Chondrocyte (in vitro differentiated cells): Measurements from ENCODE around the gene CFAP206. TPM values are rescaled to one million over a fixed set of nuclear protein-coding genes. Genes with fewer than 3 reads are reported as not detected.
A peak's percentile ranks its signal among the peaks of the same experiment; 100 is the strongest.

Experiments
- DNase-seq: peaks from one replicate; pipeline ENCODE4 v3.0.0; 2021; ENCODE audit warnings: mixed read lengths, low spot score
- H3K27ac Mint-ChIP-seq: one replicate; pipeline ENCODE4 v1.8.0; 2021; ENCODE audit warnings: mild to moderate bottlenecking, moderate library complexity, mixed read lengths; ENCODE audit not compliant: unreplicated experiment
- H3K27me3 Mint-ChIP-seq: 2 replicates; pipeline ENCODE4 v1.8.0; 2021; ENCODE audit warnings: low read depth, mixed read lengths
- H3K36me3 Mint-ChIP-seq: 2 replicates; pipeline ENCODE4 v1.8.0; 2021; ENCODE audit warnings: low read depth, mixed read lengths
- H3K4me1 Mint-ChIP-seq: 2 replicates; pipeline ENCODE4 v1.8.0; 2021; ENCODE audit warnings: low read depth, mild to moderate bottlenecking, mixed read lengths
- H3K4me3 Mint-ChIP-seq: one replicate; pipeline ENCODE4 v1.8.0; 2021; ENCODE audit warnings: mild to moderate bottlenecking, moderate library complexity, mixed read lengths; ENCODE audit not compliant: unreplicated experiment
- H3K9me3 Mint-ChIP-seq: 2 replicates; pipeline ENCODE4 v1.8.0; 2021; ENCODE audit warnings: low read depth, mixed read lengths
- CTCF ChIP-seq: fragments of 200-600 bp; sonication (generic); IDR thresholded peaks from 2 replicates; pipeline ENCODE4 v1.5.0; 2021; ENCODE audit warnings: antibody characterized with exemption, mild to moderate bottlenecking, moderate library complexity
- total RNA-seq: library from RNA; stranded (reverse); gene quantifications from 3 replicates; pipeline ENCODE4 v1.2.1, GENCODE V29; 2021

Gene CFAP206
- total RNA-seq, 1 donor from 2014 or later = 0.12 TPM

- no peaks in the 10 kb centered on the region for H3K27me3 Mint-ChIP-seq
Observed at GRCh38 chr6:87384449-87384848, 23.3 kb upstream of the CFAP206 start.

GRCh38 chr6:87391334-87391733 lies 16.4 kb upstream of the CFAP206 start:
- no peaks in the 10 kb centered on the region for H3K36me3 Mint-ChIP-seq
- H3K27ac Mint-ChIP-seq = no peak overlapping the region
- DNase-seq = no peak
- peak; percentile 59 for TF ChIP-seq CTCF
- no peak overlapping the region for H3K4me3 Mint-ChIP-seq
- no peaks in the 10 kb centered on the region for H3K4me1 Mint-ChIP-seq
- no peaks in the 10 kb centered on the region for H3K27me3 Mint-ChIP-seq
- no peaks in the 10 kb centered on the region for H3K9me3 Mint-ChIP-seq

More at GRCh38 chr6:87384449-87384848, 23.3 kb upstream of the CFAP206 start:
- Mint-ChIP-seq H3K4me1 (no peaks in the 10 kb centered on the region), H3K36me3 (peaks cover 2% of the 10 kb centered on the region), H3K27ac (no peak overlapping the region), H3K9me3 (no peaks in the 10 kb centered on the region), H3K4me3 (no peak overlapping the region)
- no peak for DNase-seq
- no peak for TF ChIP-seq CTCF

GRCh38 chr6:87393026-87393622 lies 14.6 kb upstream of the CFAP206 start:
- DNase-seq = no peak
- no peaks in the 10 kb centered on the region for H3K9me3 Mint-ChIP-seq
- H3K27me3 Mint-ChIP-seq = no peaks in the 10 kb centered on the region
- H3K4me1 Mint-ChIP-seq = no peaks in the 10 kb centered on the region
- no peak overlapping the region for H3K4me3 Mint-ChIP-seq
- no peak overlapping the region for H3K27ac Mint-ChIP-seq
- TF ChIP-seq CTCF = peak; percentile 88
- no peaks in the 10 kb centered on the region for H3K36me3 Mint-ChIP-seq

- no peaks in the 10 kb centered on the region for H3K27me3 Mint-ChIP-seq
- no peak overlapping the region for H3K27ac Mint-ChIP-seq
- no peaks in the 10 kb centered on the region for H3K9me3 Mint-ChIP-seq
- H3K36me3 Mint-ChIP-seq = no peaks in the 10 kb centered on the region
- no peak for TF ChIP-seq CTCF
- H3K4me3 Mint-ChIP-seq = no peak overlapping the region
- no peaks in the 10 kb centered on the region for H3K4me1 Mint-ChIP-seq
- DNase-seq = no peak
Observed at GRCh38 chr6:87395431-87395830, 12.3 kb upstream of the CFAP206 start.

GRCh38 chr6:87396595-87397392 lies 11.0 kb upstream of the CFAP206 start:
- TF ChIP-seq CTCF = no peak
- DNase-seq = no peak
- Mint-ChIP-seq H3K27ac (no peak overlapping the region), H3K27me3 (no peaks in the 10 kb centered on the region), H3K9me3 (no peaks in the 10 kb centered on the region), H3K4me3 (no peak overlapping the region), H3K36me3 (no peaks in the 10 kb centered on the region), H3K4me1 (no peaks in the 10 kb centered on the region)
